Lower leg skin (tissue), 4 donors: ENCODE measurements around the gene XG. TPM values are rescaled to one million over a fixed set of nuclear protein-coding genes. Genes with fewer than 3 reads are reported as not detected.
"Not testable (repeated sequence)": the region's sequence is repeated elsewhere in the genome, so short reads cannot be mapped to it uniquely, and the experiment has no call there.

ENCODE experiments used
- DNase-seq, 2 donors: peaks; one replicate each; pipeline ENCODE4 v3.0.0-alpha.2; 2019; ENCODE audit warnings: low spot score in 2 of 2
- H3K4me3 ChIP-seq: fragments of 200-600 bp; sonication (generic); 2 replicates; pipeline ENCODE4 v1.5.1; 2017; ENCODE audit warnings: mild to moderate bottlenecking, low read depth; ENCODE audit not compliant: poor library complexity, severe bottlenecking
- CTCF ChIP-seq, 3 donors: fragments of 450-650 bp; IDR thresholded peaks; one replicate each; pipeline ENCODE4 v1.5.1; 2016; ENCODE audit warnings: antibody characterized with exemption in 3 of 3, mild to moderate bottlenecking in 3 of 3, moderate library complexity in 2 of 3
- POLR2A ChIP-seq, 2 donors: fragments of 450-650 bp; IDR thresholded peaks; one replicate each; pipeline ENCODE4 v1.6.1; 2016 to 2017; ENCODE audit warnings: antibody characterized with exemption in 2 of 2, mild to moderate bottlenecking in 1 of 2, moderate library complexity in 1 of 2
- WGBS, 2 donors: methylation state at CpG; one replicate each; pipeline ENCODE4 v1.1.5; 2018; 5-methylcytosine and 5-hydroxymethylcytosine counted together
- intact Hi-C: fragments of 100-400 bp; cut with DNase I; formaldehyde crosslinking; loops from one replicate; pipeline ENCODE4 v1.15.0; 2023; ENCODE audit warnings: low total_unique reads
- total RNA-seq, 4 donors: library from RNA; depleted of rRNA; stranded (reverse); fragments of >200 nt; gene quantifications; one replicate each; pipeline ENCODE4 v1.1.0, GENCODE V29; 2016

XG gene
- total RNA-seq: 100 to 1,000 TPM in 1 of 4 donors, 10 to 100 TPM in 3; 40.7 to 113 (median 67.6) TPM

DNA sequence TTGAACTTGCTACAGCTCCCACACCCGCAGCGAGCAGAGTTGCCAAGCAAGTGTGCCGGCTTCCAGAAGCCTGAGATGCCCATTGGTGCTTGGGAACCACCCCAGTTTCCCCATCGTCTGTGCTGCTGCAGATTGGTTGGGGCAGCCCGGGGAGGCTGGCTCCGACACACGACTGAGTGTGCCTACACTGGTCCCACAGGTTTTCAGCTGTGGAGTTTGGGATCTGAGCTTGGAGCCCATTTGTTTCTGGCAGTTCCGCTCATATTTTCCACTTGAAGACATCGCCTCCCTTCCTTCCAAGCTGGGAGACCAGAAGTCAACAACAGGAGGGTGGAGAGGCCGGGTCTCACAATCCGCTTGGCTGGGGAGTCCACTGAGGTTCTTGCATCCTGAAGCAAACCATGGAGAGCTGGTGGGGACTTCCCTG is at the start of gene XG:
XG (plus strand) TSS at position 167 of the 427 bp plus-strand sequence; CDS start at position 402, 235 bp downstream.
- 21 to 33% methylated on average over 3 to 11 of the region's 11 CpGs for WGBS, 2 donors
- DNase-seq: peak; percentile 70 to 91
- H3K4me3 ChIP-seq, intact Hi-C loops: not testable (repeated sequence)

DNA sequence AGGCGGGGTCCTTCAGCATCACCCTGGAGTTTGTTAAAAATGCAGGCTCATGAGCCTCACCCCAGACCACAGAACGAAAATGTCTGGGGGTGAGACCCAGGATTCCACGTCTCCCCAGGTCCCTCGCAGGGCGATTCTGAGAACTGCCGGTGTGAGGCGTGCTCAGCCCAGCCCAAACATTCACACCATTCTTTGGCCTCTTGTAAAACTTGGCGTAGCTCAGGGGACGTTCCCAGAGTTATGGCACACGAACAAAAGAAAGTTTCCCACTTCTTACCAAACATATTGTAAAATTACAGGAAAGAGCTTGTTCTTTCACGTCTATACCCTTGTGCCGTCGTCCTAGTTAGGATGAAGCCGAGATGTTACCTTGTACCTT is 47.9 kb upstream of the XG start:
- intact Hi-C loops: no loop called here
- no peak for TF ChIP-seq CTCF (IDR thresholded peaks at IDR 0.05)
- no peak for TF ChIP-seq POLR2A (IDR thresholded peaks at IDR 0.05)
- 13 to 21% methylated on average over 14 of the region's 14 CpGs for WGBS, 2 donors
- no peak overlapping the region for H3K4me3 ChIP-seq
- DNase-seq: no peak

- intact Hi-C loops: no loop called here
- 61 to 69% methylated on average over 18 of the region's 18 CpGs for WGBS, 2 donors
- no peak for DNase-seq
Measured at GRCh38 chrX:2705046-2705832, 46.6 kb upstream of the XG start.

GRCh38 chrX:2707334-2707760 is 44.5 kb upstream of the XG start:
- peak; percentile 94 to 95 for DNase-seq
- 3 to 9% methylated on average over 12 of the region's 12 CpGs for WGBS, 2 donors
- intact Hi-C loops: no loop called here
- TF ChIP-seq POLR2A (IDR thresholded peaks at IDR 0.05) (no peak), CTCF (IDR thresholded peaks at IDR 0.05) (no peak)
- H3K4me3 ChIP-seq: no peak overlapping the region

More at GRCh38 chrX:2705046-2705832, 46.6 kb upstream of the XG start:
- H3K4me3 ChIP-seq: no peak overlapping the region
- no peak for TF ChIP-seq POLR2A (IDR thresholded peaks at IDR 0.05)
- TF ChIP-seq CTCF (IDR thresholded peaks at IDR 0.05): no peak

- WGBS, 2 donors: 45 to 51% methylated on average over 6 of the region's 6 CpGs
- intact Hi-C loops: no loop called here
Measured at GRCh38 chrX:2708021-2708420, 43.8 kb upstream of the XG start.

More at GRCh38 chrX:2708021-2708420, 43.8 kb upstream of the XG start:
- no peak overlapping the region for H3K4me3 ChIP-seq
- no peak for DNase-seq
- TF ChIP-seq POLR2A (IDR thresholded peaks at IDR 0.05) (no peak), CTCF (IDR thresholded peaks at IDR 0.05) (no peak)
